GM21528 (cell line): ENCODE data around the gene SGTA.
"Not testable (repeated sequence)": the region's sequence is repeated elsewhere in the genome, so short reads cannot be mapped to it uniquely, and the experiment has no call there.

Source experiments
- ATAC-seq: cut with Tn5 transposase; IDR thresholded peaks from one replicate; pipeline ENCODE4 v1.9.1; 2021; ENCODE audit warnings: mild to moderate bottlenecking, moderate library complexity; ENCODE audit not compliant: unreplicated experiment, low FRiP score

Gene SGTA

GRCh38 chr19:2782936-2783780 lies at the start of gene SGTA:
TSS of gene SGTA (minus strand) at chr19:2783273. CDS start at chr19:2769068, 14,205 bp downstream.
- peak; percentile 75 for ATAC-seq

GRCh38 chr19:2827840-2828489 lies 44.9 kb upstream of the SGTA start:
- ATAC-seq, result no peak

- no peak for ATAC-seq
Observed at GRCh38 chr19:2827022-2827421, 43.9 kb upstream of the SGTA start.

GRCh38 chr19:2824129-2824528 lies 41.1 kb upstream of the SGTA start:
- no peak for ATAC-seq

GRCh38 chr19:2823646-2824045 lies 40.6 kb upstream of the SGTA start:
- no peak for ATAC-seq

GRCh38 chr19:2822846-2823245 lies 39.8 kb upstream of the SGTA start:
- ATAC-seq, result no peak

- peak; percentile 34 for ATAC-seq
Observed at GRCh38 chr19:2820112-2820702, 37.1 kb upstream of the SGTA start.

- ATAC-seq, result peak; percentile 81
Observed at GRCh38 chr19:2819540-2820111, 36.6 kb upstream of the SGTA start, which contains the start of gene ZNF554. TSS of gene ZNF554 (plus strand) at chr19:2819868. CDS start at chr19:2820072, 204 bp downstream.

GRCh38 chr19:2817237-2817829 lies 34.3 kb upstream of the SGTA start:
- ATAC-seq, result not testable (repeated sequence)

- no peak for ATAC-seq
Observed at GRCh38 chr19:2816641-2817040, 33.6 kb upstream of the SGTA start.

GRCh38 chr19:2815923-2816322 lies 32.9 kb upstream of the SGTA start:
- no peak for ATAC-seq

- ATAC-seq, result no peak
Observed at GRCh38 chr19:2815191-2815614, 32.1 kb upstream of the SGTA start.

- no peak for ATAC-seq
Observed at GRCh38 chr19:2814426-2814825, 31.4 kb upstream of the SGTA start.

- no peak for ATAC-seq
Observed at GRCh38 chr19:2813235-2814160, 30.4 kb upstream of the SGTA start.

GRCh38 chr19:2812414-2813234 lies 29.6 kb upstream of the SGTA start:
- ATAC-seq, result no peak

GRCh38 chr19:2811735-2812413 lies 28.8 kb upstream of the SGTA start:
- ATAC-seq, result no peak

GRCh38 chr19:2811221-2811722 lies 28.2 kb upstream of the SGTA start:
- ATAC-seq, result no peak
